ENCODE data around the gene VDAC1. TPM values are rescaled to one million over a fixed set of nuclear protein-coding genes. Genes with fewer than 3 reads are reported as not detected.

Gene VDAC1
- polyA plus RNA-seq, 1 donor (not counting 4 experiments of a cell fraction or from before 2014, with no cell fraction given): 300 TPM

- no peaks in the 10 kb centered on the region for H3K36me3 ChIP-seq (ENCODE audit: control insufficient read depth in 2 of 2, extremely low read depth in 1 of 2, insufficient read depth in 2 of 2, low read length in 2 of 2)
- no peak for DNase-seq (ENCODE audit: low read depth, low spot score)
- H3K4me3 ChIP-seq (ENCODE audit: control insufficient read depth in 2 of 3, extremely low read depth in 1 of 3, insufficient read depth in 2 of 3, low read depth in 1 of 3, low read length in 3 of 3): no peak overlapping the region
- FAIRE-seq: peak; percentile 17
- no peaks in the 10 kb centered on the region for H3K9me3 ChIP-seq (ENCODE audit: control insufficient read depth, low read depth, low read length)
- H3K9me1 ChIP-seq (ENCODE audit: control insufficient read depth, extremely low read depth, insufficient read depth, low read length): no peaks in the 10 kb centered on the region
- H2AFZ ChIP-seq (ENCODE audit: control insufficient read depth, low read length): no peak overlapping the region
- no peaks in the 10 kb centered on the region for H3K4me1 ChIP-seq (ENCODE audit: control insufficient read depth, extremely low read depth, insufficient read depth, low read length)
- H3K27me3 ChIP-seq (ENCODE audit: control insufficient read depth, extremely low read depth, insufficient read depth, low read length): peaks cover 3% of the 10 kb centered on the region
- dilution Hi-C loops (cut with MboI; ENCODE audit: extremely low pct_ligation_motif_present, low sequenced_read_pairs): no loop called here
- no peak overlapping the region for H3K9ac ChIP-seq (ENCODE audit: control insufficient read depth, extremely low read depth, insufficient read depth, low read length)
- H3K79me2 ChIP-seq (ENCODE audit: control insufficient read depth, insufficient read depth, low read length): no peaks in the 10 kb centered on the region
- H3K4me2 ChIP-seq (ENCODE audit: control insufficient read depth, extremely low read depth, insufficient read depth, low read depth, low read length): no peak overlapping the region
- H4K20me1 ChIP-seq (ENCODE audit: control insufficient read depth, extremely low read depth, insufficient read depth, low read length): no peaks in the 10 kb centered on the region
- TF ChIP-seq EZH2 (IDR thresholded peaks at IDR 0.05; ENCODE audit: low read length): no peak
- TF ChIP-seq, protein P1, sequence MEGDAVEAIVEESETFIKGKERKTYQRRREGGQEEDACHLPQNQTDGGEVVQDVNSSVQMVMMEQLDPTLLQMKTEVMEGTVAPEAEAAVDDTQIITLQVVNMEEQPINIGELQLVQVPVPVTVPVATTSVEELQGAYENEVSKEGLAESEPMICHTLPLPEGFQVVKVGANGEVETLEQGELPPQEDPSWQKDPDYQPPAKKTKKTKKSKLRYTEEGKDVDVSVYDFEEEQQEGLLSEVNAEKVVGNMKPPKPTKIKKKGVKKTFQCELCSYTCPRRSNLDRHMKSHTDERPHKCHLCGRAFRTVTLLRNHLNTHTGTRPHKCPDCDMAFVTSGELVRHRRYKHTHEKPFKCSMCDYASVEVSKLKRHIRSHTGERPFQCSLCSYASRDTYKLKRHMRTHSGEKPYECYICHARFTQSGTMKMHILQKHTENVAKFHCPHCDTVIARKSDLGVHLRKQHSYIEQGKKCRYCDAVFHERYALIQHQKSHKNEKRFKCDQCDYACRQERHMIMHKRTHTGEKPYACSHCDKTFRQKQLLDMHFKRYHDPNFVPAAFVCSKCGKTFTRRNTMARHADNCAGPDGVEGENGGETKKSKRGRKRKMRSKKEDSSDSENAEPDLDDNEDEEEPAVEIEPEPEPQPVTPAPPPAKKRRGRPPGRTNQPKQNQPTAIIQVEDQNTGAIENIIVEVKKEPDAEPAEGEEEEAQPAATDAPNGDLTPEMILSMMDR (optimal IDR thresholded peaks at IDR 0.05 in 1 of 3, IDR thresholded peaks at IDR 0.05 in 1 of 3, conservative IDR thresholded peaks at IDR 0.05 in 1 of 3; ENCODE audit: extremely low read depth in 1 of 3, insufficient read depth in 2 of 3, low read length in 3 of 3): peak; percentile 67 to 91 (median 79)
- H3K27ac ChIP-seq (ENCODE audit: control insufficient read depth, insufficient read depth, low read length): no peak overlapping the region
Measured at GRCh38 chr5:133944263-133945185, 60.3 kb downstream of the VDAC1 start.

- dilution Hi-C loops (cut with MboI; ENCODE audit: extremely low pct_ligation_motif_present, low sequenced_read_pairs): no loop called here
- Histone ChIP-seq H3K4me2 (ENCODE audit: control insufficient read depth, extremely low read depth, insufficient read depth, low read depth, low read length) (no peak overlapping the region), H2AFZ (ENCODE audit: control insufficient read depth, low read length) (no peak overlapping the region), H3K4me3 (ENCODE audit: control insufficient read depth in 2 of 3, extremely low read depth in 1 of 3, insufficient read depth in 2 of 3, low read depth in 1 of 3, low read length in 3 of 3) (no peak overlapping the region), H3K9ac (ENCODE audit: control insufficient read depth, extremely low read depth, insufficient read depth, low read length) (no peak overlapping the region), H3K36me3 (ENCODE audit: control insufficient read depth in 2 of 2, extremely low read depth in 1 of 2, insufficient read depth in 2 of 2, low read length in 2 of 2) (no peaks in the 10 kb centered on the region), H3K27me3 (ENCODE audit: control insufficient read depth, extremely low read depth, insufficient read depth, low read length) (peaks cover 3% of the 10 kb centered on the region), H3K9me3 (ENCODE audit: control insufficient read depth, low read depth, low read length) (no peaks in the 10 kb centered on the region), H4K20me1 (ENCODE audit: control insufficient read depth, extremely low read depth, insufficient read depth, low read length) (no peaks in the 10 kb centered on the region), H3K9me1 (ENCODE audit: control insufficient read depth, extremely low read depth, insufficient read depth, low read length) (no peaks in the 10 kb centered on the region), H3K79me2 (ENCODE audit: control insufficient read depth, insufficient read depth, low read length) (no peaks in the 10 kb centered on the region), H3K4me1 (ENCODE audit: control insufficient read depth, extremely low read depth, insufficient read depth, low read length) (no peaks in the 10 kb centered on the region), H3K27ac (ENCODE audit: control insufficient read depth, insufficient read depth, low read length) (no peak overlapping the region)
- FAIRE-seq: no peak
- TF ChIP-seq EZH2 (IDR thresholded peaks at IDR 0.05; ENCODE audit: low read length): no peak
- TF ChIP-seq, protein P1 (optimal IDR thresholded peaks at IDR 0.05 in 1 of 3, IDR thresholded peaks at IDR 0.05 in 1 of 3, conservative IDR thresholded peaks at IDR 0.05 in 1 of 3; ENCODE audit: extremely low read depth in 1 of 3, insufficient read depth in 2 of 3, low read length in 3 of 3): no peak
- DNase-seq (ENCODE audit: low read depth, low spot score): no peak
Measured at GRCh38 chr5:133943475-133943817, 61.3 kb downstream of the VDAC1 start.
